Superior temporal gyrus (tissue), 1 donor: Measurements from ENCODE around the gene MKRN2.
"Not testable (repeated sequence)": the region's sequence is repeated elsewhere in the genome, so short reads cannot be mapped to it uniquely, and the experiment has no call there.

ENCODE experiments used
- DNase-seq: peaks from one replicate; pipeline ENCODE4 v3.0.0-alpha.2; 2016; ENCODE audit errors: extremely low spot score

The MKRN2 gene

DNA sequence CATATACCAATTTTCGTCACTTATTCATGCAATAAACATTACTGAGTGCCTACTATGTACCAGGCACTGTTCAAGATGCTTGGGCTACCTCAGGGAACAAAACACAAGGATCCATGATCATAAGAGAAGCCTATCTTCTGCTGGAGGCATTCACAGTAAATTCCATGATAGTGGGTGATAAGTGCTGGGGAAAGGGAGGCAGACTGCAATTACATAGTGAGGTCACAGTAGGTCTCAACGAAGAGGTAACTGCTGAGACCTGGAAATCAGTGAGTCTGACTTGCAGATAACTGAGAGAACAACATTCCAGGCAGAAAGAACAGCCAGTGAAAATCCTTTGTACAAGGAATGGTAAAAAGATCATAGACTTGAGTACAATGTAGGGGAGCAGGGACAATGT, 73.4 kb downstream of the MKRN2 start:
- DNase-seq = no peak

- DNase-seq = not testable (repeated sequence)
Observed at GRCh38 chr3:12630843-12631242, 74.0 kb downstream of the MKRN2 start.

GRCh38 chr3:12632523-12632922, 75.6 kb downstream of the MKRN2 start:
- no peak for DNase-seq

GRCh38 chr3:12633108-12633507, 76.2 kb downstream of the MKRN2 start:
- no peak for DNase-seq
